HG02938 (cell line): ENCODE measurements around the gene CHAC1.
"Not testable (repeated sequence)": the region's sequence is repeated elsewhere in the genome, so short reads cannot be mapped to it uniquely, and the experiment has no call there.

ENCODE experiments used
- ATAC-seq: cut with Tn5 transposase; IDR thresholded peaks from one replicate; pipeline ENCODE4 v1.9.1; 2021; ENCODE audit warnings: mild to moderate bottlenecking, moderate library complexity; ENCODE audit not compliant: unreplicated experiment

Gene CHAC1

DNA sequence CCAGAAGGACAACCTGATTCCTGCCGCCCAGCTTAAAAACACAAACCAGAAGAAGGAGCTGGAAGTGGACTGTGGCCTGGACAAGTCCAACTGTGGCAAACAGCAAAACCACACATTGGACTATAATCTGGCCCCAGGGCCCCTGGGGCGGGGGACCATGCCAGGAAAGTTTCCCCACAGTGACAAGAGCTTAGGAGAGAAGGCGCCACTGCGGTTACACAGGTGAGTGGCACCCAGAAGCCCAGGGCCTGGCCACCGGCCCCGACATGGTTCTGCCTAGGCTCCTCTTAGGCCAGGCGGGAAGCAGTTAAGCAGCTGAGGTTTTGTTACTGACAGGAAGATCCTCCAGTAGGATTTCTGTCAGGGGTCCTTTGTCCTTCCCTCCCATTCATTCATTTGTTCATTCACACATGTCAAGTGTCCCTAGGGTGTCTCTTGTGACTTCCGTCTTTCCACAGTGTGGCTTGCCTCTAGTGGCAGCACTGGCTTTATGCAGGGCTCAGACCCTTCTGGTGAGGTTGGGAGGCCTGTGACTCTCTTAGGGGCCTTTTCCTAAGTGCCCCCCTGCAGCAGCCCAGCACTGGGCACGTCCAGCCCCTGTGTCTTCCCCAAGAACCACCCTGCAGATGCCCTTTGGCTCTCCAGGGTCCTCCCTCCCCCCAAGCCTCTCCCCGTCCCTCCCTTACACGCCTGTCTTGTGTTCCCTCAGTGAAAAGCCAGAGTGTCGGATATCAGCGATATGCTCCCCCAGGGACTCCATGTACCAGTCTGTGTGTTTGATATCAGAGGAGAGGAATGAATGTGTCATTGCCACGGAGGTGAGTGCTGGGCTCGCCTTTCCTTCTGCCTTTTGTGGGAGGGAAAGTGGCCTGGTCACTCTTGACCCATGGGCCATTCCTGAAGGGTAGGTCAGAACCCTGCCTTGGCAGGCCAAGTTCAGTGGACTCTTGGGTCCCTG is 16.3 kb upstream of the CHAC1 start:
- no peak for ATAC-seq

DNA sequence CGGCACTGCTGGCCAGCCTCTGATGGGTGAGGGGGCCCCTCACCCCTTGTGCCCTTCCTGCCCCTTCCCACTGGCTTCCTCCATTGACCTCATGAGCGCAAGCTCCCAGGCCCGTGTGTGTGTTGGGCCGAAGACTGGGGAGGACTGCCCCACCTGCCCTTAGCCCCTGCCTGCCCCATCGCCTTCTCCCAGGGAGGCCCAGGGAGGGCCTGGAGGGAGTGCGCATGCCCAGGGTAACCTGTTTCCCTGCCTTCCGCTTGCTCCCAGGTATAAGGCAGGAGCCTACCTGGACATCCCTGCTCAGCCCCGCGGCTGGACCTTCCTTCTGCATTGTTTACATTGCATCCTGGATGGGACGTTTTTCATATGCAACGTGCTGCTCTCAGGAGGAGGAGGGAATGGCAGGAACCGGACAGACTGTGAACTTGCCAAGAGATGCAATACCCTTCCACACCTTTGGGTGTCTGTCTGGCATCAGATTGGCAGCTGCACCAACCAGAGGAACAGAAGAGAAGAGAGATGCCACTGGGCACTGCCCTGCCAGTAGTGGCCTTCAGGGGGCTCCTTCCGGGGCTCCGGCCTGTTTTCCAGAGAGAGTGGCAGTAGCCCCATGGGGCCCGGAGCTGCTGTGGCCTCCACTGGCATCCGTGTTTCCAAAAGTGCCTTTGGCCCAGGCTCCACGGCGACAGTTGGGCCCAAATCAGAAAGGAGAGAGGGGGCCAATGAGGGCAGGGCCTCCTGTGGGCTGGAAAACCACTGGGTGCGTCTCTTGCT is 15.3 kb upstream of the CHAC1 start:
- ATAC-seq, result no peak

DNA sequence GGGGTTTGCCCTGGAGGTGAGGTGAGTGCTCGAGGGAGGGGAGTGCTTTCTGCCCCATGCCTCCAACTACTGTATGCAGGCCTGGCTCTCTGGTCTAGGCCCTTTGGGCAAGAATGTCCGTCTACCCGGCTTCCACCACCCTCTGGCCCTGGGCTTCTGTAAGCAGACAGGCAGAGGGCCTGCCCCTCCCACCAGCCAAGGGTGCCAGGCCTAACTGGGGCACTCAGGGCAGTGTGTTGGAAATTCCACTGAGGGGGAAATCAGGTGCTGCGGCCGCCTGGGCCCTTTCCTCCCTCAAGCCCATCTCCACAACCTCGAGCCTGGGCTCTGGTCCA is 14.8 kb upstream of the CHAC1 start:
- ATAC-seq, result no peak

DNA sequence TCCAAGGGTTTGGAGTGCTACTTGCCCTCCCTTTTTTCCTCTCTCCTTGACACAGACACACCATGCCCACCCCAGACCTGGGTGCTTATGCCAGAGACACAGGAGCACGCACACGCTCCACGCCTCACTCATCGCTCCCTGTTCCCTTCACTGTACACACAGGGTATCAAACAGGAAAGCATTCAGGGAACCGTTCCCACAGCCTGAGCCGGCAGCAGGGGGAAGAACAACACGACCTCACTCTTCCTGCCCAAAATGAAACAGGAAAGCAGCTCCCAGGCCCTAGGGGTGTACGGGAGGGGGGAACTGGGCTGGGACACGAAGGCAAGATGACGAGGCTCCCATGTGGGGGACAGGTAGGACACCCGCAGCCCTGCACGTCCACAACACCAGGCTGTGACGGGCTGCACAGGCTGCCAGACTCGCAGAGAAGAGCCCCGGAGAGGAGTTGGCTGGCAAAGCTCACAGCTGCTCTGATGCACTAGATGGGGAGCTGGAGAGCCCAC is 12.9 kb upstream of the CHAC1 start:
- no peak for ATAC-seq

DNA sequence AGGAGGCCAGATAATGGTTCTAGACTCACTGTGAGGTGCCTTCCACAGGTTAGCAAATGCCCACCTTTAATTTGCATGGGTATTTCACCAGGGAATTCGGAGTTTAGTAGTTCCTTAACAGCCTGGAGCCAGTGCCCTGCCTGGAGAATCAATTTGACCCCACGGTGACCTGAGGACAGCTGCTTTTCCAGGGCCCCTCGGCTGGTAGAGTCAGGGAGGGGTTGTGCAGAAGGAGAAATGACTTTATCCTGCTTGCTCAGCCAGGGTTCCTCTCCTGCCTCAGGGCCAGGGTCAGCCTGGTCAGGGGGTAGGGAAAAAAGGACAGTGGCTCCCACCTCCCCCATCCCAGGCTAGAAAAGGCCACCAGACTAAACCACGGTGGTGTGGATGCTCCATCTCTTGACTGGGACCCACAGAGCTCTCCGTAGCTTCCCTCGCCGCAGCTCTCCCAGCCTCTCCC is 12.2 kb upstream of the CHAC1 start:
- ATAC-seq, result no peak

DNA sequence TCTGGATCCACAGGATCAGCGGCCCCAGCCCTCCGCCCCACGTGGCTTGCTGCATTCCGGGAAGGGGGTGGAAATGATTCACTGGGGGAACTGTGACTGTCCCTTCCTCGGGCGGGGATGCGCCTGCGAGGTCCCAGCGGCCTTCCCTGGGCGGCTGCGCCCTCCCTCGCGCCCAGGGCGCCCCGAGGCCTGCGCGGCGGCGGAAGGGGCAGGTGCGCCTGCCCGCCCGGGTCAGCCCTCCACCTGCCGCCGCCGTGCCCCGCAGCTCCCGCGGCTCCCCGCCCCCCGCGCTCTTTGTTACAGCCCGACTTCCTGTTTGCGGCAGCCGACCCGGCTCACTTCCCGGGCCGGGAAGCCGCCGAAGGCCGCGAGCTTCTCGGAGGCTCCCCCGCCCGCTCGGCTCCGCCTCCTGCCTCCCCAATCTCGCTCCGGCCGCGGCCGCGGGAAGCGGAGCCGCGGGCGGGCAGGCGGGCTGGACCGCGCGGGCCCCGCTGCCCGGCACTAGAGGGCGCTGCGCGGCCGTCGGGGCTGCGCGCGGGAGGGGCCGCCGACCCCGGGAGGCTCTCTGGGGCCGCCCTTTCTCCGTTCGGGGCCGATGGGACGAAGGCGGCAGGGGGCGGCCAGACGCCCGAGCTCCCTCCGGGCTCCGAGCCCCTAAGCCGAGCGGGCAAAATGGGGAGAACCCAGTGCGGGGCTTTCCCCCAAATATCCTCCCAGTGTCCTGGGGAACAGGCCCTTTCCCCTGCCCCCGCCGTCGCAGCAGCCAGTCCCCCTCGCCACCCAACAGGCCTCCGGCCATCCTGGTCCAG is 11.5 kb upstream of the CHAC1 start:
- ATAC-seq, result peak; percentile 53

DNA sequence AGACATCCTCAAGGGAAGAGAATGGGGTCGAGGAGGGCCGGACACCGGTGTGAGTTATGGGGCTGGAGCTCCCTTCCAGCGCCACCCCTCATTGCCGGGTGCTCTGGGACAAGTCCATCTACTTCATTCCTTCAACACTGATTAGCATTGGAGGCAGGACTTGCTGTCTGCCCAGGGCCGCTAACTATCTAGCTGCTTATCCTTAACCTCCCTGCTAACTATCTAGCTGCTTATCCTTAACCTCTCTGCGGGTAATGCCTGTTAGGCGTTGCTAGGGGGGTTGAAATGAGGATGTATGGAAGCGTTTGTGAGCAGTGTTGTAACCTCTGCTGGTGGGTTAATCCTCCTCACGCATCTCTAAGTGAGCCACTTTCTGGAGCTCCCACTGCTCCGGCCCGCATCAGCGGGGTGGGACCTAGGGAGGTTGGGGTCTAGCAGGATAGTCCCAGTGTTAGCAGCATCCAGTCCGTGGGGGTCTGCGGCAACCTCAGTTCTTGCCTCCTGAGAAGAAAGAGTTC is 10.9 kb upstream of the CHAC1 start:
- no peak for ATAC-seq

DNA sequence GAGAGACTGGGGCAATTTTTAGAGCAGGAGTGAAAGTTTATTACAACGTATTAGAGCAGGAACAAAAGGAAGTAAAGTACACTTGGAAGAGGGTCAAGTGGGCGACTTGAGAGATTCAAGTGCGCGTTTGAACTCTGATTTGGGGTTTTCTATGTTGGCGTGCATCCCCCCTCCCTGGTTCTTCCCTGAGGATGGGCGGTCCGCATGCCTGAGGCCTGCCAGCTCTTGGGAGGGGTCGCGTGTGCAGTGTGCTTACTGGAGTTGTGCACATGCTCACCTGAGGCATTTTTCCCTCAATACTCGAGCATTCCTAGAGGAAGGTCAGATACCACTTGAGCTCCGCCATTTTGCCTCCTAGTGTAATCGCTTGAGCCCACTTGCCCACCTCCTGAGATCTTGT is 10.4 kb upstream of the CHAC1 start:
- ATAC-seq, result no peak

DNA sequence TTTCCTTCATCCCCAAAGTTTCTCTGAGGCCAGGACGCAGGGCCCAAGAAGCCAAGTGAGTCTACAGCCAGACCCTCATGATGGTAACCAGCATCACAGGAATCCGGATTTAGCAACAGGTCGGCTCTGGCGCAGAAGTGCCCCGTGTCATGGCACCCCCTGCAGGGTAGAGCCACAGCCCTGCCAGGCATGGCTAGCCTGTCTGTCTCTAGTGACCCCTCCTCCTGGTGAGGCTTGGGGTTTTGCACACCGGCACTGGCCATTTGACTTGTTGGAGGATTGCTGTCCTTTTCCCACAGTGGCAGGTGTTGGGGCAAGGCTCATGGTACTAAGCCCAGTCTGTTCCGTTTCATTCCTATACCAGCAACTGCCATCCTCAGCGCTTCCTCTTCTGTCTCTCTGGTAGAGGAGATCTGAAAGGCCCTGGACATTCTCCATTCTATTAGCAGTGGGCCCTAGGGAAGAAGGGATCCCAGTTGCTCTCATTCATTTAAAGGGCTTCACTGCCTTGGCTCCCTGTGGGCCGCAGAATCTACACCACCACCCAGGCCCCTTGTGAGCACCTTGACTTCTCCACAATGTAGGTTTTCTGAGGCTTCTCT is 9.4 kb upstream of the CHAC1 start:
- ATAC-seq, result no peak

DNA sequence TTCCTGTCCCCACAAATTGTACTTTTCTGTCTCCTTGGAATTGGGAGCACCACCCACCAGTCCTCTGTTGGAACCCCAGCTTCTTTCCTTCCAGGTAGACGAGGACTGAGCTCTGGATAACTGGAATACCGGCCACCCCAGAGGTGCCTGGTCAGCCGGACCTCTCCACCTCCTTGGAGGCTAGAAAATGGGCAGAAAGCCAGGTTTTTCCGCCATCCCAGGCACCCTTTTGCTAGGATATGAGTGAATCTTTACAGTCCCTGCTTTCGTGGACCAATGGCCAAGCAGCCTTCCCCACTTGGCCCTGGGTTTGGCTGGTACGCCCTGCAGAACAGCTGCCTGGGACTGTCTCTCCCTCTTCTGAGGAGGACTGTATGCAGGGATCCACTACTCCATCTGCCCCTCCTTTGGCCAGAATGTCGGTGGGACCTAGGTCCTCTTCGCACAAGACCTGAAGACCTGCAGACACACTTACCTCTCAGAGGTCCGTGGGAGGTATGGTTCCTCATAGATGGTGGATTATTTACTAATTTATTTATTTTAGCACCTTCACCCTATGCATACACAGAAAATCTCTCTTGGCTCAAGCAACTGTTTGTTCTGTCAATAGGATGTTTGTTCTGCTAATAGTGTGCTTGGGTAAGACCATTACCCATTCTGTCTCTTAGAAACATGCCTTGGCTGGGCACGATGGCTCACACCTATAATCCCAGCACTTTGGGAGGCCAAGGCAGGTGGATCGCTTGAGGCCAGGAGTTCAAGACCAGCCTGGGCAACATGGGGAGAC is 8.6 kb upstream of the CHAC1 start:
- ATAC-seq, result no peak

DNA sequence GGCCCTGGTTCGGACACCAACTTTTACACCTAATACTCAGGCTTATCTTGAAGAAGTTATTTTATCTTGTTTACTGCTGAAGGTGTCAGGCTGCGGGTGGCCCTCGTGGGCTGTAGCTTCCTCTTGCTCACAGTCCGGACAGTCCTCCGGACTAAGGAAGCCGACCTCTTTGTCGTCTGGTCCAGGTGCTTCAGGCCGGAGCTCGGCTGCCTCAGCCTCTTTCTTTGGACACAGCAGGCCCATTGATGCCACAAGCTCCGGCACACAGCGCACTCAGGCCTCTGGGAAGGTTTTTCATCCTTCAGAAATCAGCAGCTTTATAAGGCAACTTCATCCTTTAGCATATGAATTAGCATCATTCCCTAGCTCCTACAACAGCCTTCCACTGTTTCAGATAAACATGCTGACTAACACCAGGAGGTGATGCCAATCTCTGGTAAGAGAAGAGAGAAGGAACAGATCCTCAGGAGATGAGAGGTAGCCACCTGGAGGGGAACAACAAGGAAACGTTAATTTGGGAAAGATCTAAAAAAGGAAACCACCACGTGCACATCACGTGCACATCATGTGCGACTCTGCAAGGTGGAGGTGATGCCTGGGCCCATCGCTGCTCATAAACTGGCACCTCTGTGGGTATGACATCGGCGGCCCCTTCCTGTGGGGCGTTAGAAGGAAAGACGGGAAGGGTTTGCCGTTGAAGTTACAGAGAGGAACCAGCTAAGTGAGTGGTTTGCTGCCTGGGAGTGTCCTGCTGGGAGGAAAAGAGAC is 4.4 kb upstream of the CHAC1 start:
- no peak for ATAC-seq

DNA sequence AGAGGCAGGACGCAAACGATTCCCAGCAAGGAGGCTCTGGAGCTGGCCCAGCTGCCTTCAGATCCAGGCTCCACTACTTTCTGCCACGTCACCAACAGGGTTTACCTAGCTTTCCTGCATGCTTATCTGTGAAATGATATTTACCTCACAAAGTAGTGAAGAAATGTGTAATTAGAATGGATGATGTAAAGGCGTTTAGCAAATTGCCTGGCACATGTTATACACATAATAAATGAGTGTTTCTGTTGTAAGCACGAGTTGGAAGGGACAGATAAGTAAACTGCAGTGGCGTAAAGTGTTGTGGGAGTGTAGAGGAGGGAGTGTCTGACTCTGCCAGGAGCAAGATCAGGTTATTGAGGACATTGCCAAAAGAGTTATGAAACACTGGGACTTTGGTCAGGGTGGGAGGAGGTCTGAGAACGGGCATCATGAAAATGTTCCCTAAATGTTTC is 3.5 kb upstream of the CHAC1 start:
- ATAC-seq, result no peak

DNA sequence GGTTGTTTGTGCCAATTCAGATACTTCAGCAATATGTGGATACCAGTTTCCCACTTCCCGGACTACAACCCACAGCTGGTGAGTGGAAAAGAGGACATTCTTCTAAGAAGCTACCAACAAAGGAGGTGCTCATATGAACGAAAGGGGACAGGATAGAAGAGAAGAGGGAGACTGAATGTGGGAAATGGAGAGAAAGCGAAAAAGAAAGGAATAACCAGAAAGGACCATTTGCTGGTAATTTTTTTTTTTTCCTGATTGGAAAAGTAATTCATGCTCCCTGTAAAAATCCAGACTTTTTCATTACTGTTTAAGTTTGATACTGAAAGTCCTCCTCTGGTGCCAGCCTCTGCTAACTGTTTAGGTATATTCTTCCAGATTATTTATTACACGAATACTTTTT is 1.5 kb upstream of the CHAC1 start:
- no peak for ATAC-seq

DNA sequence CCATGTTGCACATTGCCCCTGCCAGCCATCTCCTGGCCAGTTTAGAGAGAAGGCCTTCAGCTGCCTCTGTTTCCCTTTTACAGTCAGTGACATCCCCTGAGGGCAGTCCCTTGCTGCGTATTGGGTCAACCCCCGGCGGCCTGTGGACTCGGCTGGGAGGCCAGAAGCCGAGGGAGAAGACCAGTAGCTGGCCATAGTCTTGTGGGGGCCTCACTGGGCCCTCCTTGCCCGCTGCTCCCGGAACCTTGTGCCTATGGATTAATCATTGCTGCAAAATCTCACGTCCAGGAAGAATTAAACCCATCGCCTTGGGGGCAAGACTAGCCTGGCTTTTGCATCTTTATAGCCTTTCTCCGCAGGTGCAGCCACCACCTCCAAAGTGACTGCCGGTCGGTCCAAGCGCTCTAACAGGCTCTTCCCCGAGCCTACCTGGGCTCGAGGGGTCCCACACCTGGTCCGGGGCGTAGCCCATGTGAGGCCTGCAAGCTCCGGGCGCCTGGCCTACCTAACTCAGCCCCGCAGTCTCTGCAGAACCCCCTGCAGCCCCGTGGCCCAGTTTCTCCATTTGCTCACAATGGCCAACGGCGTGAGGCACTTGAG is 870 bp upstream of the CHAC1 start:
- no peak for ATAC-seq

DNA sequence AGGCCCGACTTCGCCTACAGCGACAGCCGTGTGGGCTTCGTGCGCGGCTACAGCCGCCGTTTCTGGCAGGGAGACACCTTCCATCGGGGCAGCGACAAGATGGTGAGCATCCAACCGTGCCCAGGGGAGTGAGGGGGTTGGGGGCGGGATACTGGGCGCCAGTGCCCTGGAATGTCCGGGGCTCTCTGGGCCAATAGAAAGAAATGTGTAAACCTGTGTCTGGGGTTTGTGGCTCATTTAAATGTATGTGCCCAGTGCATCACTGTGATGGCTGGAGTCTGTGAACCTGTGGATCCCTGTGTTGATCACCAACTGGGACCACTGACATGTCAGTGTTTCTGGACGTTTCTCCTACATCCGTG is 423 bp downstream of the CHAC1 start:
- ATAC-seq, result no peak

DNA sequence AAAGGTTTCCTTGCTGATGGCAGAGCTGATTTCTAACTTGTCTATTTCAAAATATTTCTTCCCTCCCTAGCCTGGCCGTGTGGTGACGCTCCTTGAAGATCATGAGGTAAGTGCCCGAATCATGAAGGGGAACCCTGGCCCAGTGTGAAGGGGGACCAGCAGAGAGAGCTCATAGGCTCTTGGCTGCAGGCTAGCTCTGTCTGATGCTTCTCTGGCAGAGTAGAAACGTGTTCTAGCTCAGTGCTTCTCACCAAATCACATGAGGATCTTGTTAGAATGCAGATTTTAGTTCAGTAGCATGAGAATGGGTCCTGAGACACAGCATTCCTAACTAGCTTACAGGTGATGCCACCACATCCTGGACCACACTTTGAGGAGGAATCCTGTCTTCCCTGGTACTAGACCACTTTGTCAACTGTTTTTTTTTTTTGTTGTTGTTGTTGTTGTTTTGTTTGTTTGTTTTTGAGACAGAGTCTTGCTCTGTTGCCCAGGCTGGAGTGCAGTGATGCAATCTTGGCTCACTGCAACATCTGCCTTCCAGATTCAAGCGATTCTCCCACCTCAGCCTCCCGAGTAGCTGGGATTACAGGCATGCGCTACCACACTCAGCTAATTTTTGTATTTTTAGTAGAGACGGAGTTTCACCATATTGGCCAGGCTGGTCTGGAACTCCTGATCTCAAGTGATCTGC is 1.0 kb downstream of the CHAC1 start:
- ATAC-seq, result not testable (repeated sequence)

DNA sequence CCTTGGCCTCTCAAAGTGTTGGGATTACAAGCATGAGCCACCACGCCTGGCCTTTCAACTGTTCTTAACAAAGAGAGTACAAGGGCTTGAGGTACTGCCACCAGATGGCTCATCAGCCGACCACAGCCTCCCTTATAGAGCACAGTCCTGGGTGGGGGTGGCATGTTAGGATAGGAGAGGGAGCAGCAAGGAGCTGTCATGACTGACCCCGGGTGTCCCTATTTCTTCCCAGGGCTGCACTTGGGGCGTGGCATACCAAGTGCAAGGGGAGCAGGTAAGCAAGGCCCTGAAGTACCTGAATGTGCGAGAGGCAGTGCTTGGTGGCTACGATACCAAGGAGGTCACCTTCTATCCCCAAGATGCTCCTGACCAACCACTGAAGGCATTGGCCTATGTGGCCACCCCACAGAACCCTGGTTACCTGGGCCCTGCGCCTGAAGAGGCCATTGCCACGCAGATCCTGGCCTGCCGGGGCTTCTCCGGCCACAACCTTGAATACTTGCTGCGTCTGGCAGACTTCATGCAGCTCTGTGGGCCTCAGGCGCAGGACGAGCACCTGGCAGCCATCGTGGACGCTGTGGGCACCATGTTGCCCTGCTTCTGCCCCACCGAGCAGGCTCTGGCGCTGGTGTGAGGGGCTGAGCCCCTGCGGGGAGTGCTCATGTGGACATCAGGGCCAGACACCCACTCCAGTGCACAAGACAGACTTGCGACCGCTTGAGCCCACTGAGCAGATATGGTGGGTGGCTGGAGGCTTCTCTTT is 2.1 kb downstream of the CHAC1 start:
- ATAC-seq, result no peak
